NCI-H2196 (cell line): ENCODE measurements around the gene OSBPL5.
"Not testable (repeated sequence)": the region's sequence is repeated elsewhere in the genome, so short reads cannot be mapped to it uniquely, and the experiment has no call there.

Experiments used
- DNase-seq: peaks from one replicate; lab custom pipeline; 2025; ENCODE audit not compliant: unreplicated experiment; lab: John Stamatoyannopoulos, UW

OSBPL5 gene

GRCh38 chr11:3182462-3182852, 17.3 kb upstream of the OSBPL5 start:
- DNase-seq: no peak

- DNase-seq: no peak
Observed at GRCh38 chr11:3181725-3182461, 16.8 kb upstream of the OSBPL5 start.

GRCh38 chr11:3180869-3181268, 15.8 kb upstream of the OSBPL5 start:
- no peak for DNase-seq

- DNase-seq: no peak
Observed at GRCh38 chr11:3178349-3178748, 13.2 kb upstream of the OSBPL5 start.

- no peak for DNase-seq
Observed at GRCh38 chr11:3177931-3178330, 12.8 kb upstream of the OSBPL5 start.

GRCh38 chr11:3176487-3176886, 11.4 kb upstream of the OSBPL5 start:
- DNase-seq: no peak

- DNase-seq: no peak
Observed at GRCh38 chr11:3175194-3175593, 10.1 kb upstream of the OSBPL5 start.

- DNase-seq: no peak
Observed at GRCh38 chr11:3174387-3174786, 9.3 kb upstream of the OSBPL5 start.

GRCh38 chr11:3173795-3174194, 8.7 kb upstream of the OSBPL5 start:
- no peak for DNase-seq

- DNase-seq: no peak
Observed at GRCh38 chr11:3171931-3172560, 6.9 kb upstream of the OSBPL5 start.

- no peak for DNase-seq
Observed at GRCh38 chr11:3170756-3171650, 5.9 kb upstream of the OSBPL5 start.

- DNase-seq: no peak
Observed at GRCh38 chr11:3170044-3170755, 5.1 kb upstream of the OSBPL5 start.

- DNase-seq: no peak
Observed at GRCh38 chr11:3169255-3170043, 4.3 kb upstream of the OSBPL5 start.

- DNase-seq: not testable (repeated sequence)
Observed at GRCh38 chr11:3168742-3169254, 3.7 kb upstream of the OSBPL5 start.

- no peak for DNase-seq
Observed at GRCh38 chr11:3167143-3168119, 2.3 kb upstream of the OSBPL5 start.

- DNase-seq: no peak
Observed at GRCh38 chr11:3166268-3167142, 1.4 kb upstream of the OSBPL5 start.

GRCh38 chr11:3165916-3166267, 782 bp upstream of the OSBPL5 start:
- no peak for DNase-seq

GRCh38 chr11:3164552-3165151, 458 bp downstream of the OSBPL5 start:
- DNase-seq: no peak
